ENCODE results near the gene TFB2M. TPM values are rescaled to one million over a fixed set of nuclear protein-coding genes. Genes with fewer than 3 reads are reported as not detected.

TFB2M gene
- total RNA-seq, 3 donors from 2014 or later (not counting 1 experiment from before 2014, with no cell fraction given), result 13.4 to 15.1 (median 15.1) TPM

DNA sequence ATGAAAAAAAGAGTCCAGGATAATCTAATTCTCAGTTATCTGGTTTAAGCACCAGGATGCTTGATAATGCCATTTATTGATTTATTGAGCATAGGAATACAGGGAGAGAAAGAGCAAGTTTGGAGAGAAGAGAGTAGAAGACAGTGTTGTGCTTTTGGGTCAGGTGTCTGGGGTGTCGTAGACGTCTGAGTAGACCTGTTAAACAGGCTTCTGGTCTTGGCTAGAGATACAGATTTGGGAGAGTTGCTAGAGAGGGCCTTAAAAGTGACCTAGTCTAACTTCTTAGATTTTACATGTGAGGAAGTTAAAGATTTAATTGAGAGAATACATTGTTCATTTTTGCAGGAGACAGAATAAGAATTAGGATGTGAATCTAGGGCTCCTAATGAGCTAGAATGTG lies 34.5 kb upstream of the TFB2M start:
- Mint-ChIP-seq H3K4me3 (no peak overlapping the region), H3K9me3 (no peaks in the 10 kb centered on the region), H3K36me3 (no peaks in the 10 kb centered on the region), H3K27ac (peak overlapping the region in 1 of 2 donors; percentile 6), H3K27me3 (ENCODE audit: low read depth in 2 of 2) (no peaks in the 10 kb centered on the region), H3K4me1 (peaks cover 54 to 55% of the 10 kb centered on the region in 2 donors)
- Histone ChIP-seq H3K36me3 (ENCODE audit: control insufficient read depth, insufficient read depth, low read length) (peaks cover 5% of the 10 kb centered on the region), H3K4me1 (ENCODE audit: control insufficient read depth, insufficient read depth, low read length) (peaks cover 12% of the 10 kb centered on the region), H3K4me3 (ENCODE audit: low read length) (no peak overlapping the region), H3K27me3 (ENCODE audit: control insufficient read depth, insufficient read depth, low read length) (no peaks in the 10 kb centered on the region), H3K27ac (ENCODE audit: low read length) (no peak overlapping the region), H3K9me3 (ENCODE audit: control insufficient read depth, insufficient read depth, low read length) (no peaks in the 10 kb centered on the region)
- no peak for DNase-seq
- ATAC-seq, result no peak
- 98% methylated on average over 2 of the region's 2 CpGs for WGBS (ENCODE audit: insufficient coverage)
- TF ChIP-seq CTCF (IDR thresholded peaks at IDR 0.05), result no peak
- intact Hi-C loops (cut with micrococcal nuclease), result loop anchor here (2.0 to 5.0 kb wide), 2 partner anchors 33 to 104 kb away; partner anchors contain the start of genes CNST and TFB2M

DNA sequence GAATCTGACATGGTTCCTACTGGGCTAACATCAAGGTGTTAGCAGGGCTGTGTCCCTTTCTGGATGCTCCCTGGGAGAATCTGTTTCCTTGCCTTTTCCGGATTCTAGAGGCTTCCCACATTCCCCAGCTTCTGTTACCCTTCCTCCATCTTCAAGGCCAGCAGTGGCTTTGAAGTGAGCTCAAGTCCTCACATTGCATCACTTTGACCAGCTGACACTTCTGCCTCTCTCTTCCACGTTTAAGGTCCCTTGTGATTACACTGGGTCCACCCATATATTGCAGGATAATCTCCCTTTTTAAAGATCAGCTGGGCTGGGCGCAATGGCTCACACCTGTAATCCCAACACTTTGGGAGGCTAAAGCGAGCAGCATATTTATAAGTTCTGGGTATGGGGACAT lies 33.3 kb upstream of the TFB2M start:
- peak overlapping the region in 1 of 2 donors; percentile 21 for H3K27ac Mint-ChIP-seq
- H3K4me3 Mint-ChIP-seq, result no peak overlapping the region
- peaks cover 9% of the 10 kb centered on the region for H3K36me3 ChIP-seq (ENCODE audit: control insufficient read depth, insufficient read depth, low read length)
- ATAC-seq (no peak), DNase-seq (no peak)
- TF ChIP-seq CTCF (IDR thresholded peaks at IDR 0.05), result no peak
- WGBS (ENCODE audit: insufficient coverage), result 83% methylated on average over 2 of the region's 4 CpGs
- H3K27me3 ChIP-seq (ENCODE audit: control insufficient read depth, insufficient read depth, low read length), result no peaks in the 10 kb centered on the region
- no peak overlapping the region for H3K27ac ChIP-seq (ENCODE audit: low read length)
- peaks cover 58 to 60% of the 10 kb centered on the region in 2 donors for H3K4me1 Mint-ChIP-seq
- no peaks in the 10 kb centered on the region for H3K9me3 Mint-ChIP-seq
- no peak overlapping the region for H3K4me3 ChIP-seq (ENCODE audit: low read length)
- peaks cover 12% of the 10 kb centered on the region for H3K4me1 ChIP-seq (ENCODE audit: control insufficient read depth, insufficient read depth, low read length)
- intact Hi-C loops (cut with micrococcal nuclease), result no loop called here
- H3K27me3 Mint-ChIP-seq (ENCODE audit: low read depth in 2 of 2), result no peaks in the 10 kb centered on the region
- H3K36me3 Mint-ChIP-seq, result no peaks in the 10 kb centered on the region
- no peaks in the 10 kb centered on the region for H3K9me3 ChIP-seq (ENCODE audit: control insufficient read depth, insufficient read depth, low read length)

- intact Hi-C loops (cut with micrococcal nuclease), result no loop called here
- ATAC-seq, result no peak
- TF ChIP-seq CTCF (IDR thresholded peaks at IDR 0.05), result no peak
- peaks cover 9% of the 10 kb centered on the region for H3K36me3 ChIP-seq (ENCODE audit: control insufficient read depth, insufficient read depth, low read length)
- no peak overlapping the region for H3K4me3 ChIP-seq (ENCODE audit: low read length)
- Mint-ChIP-seq H3K4me3 (no peak overlapping the region), H3K36me3 (no peaks in the 10 kb centered on the region), H3K27me3 (ENCODE audit: low read depth in 2 of 2) (no peaks in the 10 kb centered on the region), H3K4me1 (peaks cover 46 to 50% of the 10 kb centered on the region in 2 donors), H3K9me3 (no peaks in the 10 kb centered on the region), H3K27ac (no peak overlapping the region)
- DNase-seq, result no peak
- H3K27me3 ChIP-seq (ENCODE audit: control insufficient read depth, insufficient read depth, low read length), result no peaks in the 10 kb centered on the region
- 96% methylated on average over 7 of the region's 7 CpGs for WGBS (ENCODE audit: insufficient coverage)
- peaks cover 6% of the 10 kb centered on the region for H3K4me1 ChIP-seq (ENCODE audit: control insufficient read depth, insufficient read depth, low read length)
- no peak overlapping the region for H3K27ac ChIP-seq (ENCODE audit: low read length)
- no peaks in the 10 kb centered on the region for H3K9me3 ChIP-seq (ENCODE audit: control insufficient read depth, insufficient read depth, low read length)
Measured at GRCh38 chr1:246597971-246598370, 31.9 kb upstream of the TFB2M start.

DNA sequence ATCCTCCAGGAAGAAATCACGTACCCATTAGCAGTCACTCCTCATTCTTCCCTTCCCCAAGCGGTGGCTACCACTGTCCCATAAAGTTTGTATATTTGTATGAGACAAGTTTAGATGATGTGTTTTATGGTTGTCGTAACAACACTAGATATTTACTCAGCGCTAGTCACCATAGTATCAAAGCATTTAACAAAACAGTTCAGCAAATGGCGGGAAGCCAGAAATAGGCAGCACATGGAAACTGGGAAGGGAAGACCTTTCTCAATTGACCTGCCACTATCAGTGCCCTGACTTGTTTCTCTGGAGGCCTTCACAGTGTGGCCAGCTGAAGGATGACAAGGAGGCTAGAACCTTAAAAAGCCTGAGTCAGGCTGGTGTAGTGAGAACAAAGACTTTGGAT lies 31.3 kb upstream of the TFB2M start:
- WGBS (ENCODE audit: insufficient coverage), result 98% methylated on average over 3 of the region's 5 CpGs
- ATAC-seq (no peak), DNase-seq (no peak)
- Mint-ChIP-seq H3K36me3 (no peaks in the 10 kb centered on the region), H3K27ac (peak overlapping the region in 1 of 2 donors; percentile 19), H3K27me3 (ENCODE audit: low read depth in 2 of 2) (no peaks in the 10 kb centered on the region), H3K4me1 (peaks cover 41 to 43% of the 10 kb centered on the region in 2 donors), H3K9me3 (no peaks in the 10 kb centered on the region), H3K4me3 (no peak overlapping the region)
- Histone ChIP-seq H3K36me3 (ENCODE audit: control insufficient read depth, insufficient read depth, low read length) (peaks cover 12% of the 10 kb centered on the region), H3K4me1 (ENCODE audit: control insufficient read depth, insufficient read depth, low read length) (peaks cover 3% of the 10 kb centered on the region), H3K4me3 (ENCODE audit: low read length) (no peak overlapping the region), H3K27me3 (ENCODE audit: control insufficient read depth, insufficient read depth, low read length) (no peaks in the 10 kb centered on the region), H3K27ac (ENCODE audit: low read length) (no peak overlapping the region), H3K9me3 (ENCODE audit: control insufficient read depth, insufficient read depth, low read length) (no peaks in the 10 kb centered on the region)
- no peak for TF ChIP-seq CTCF (IDR thresholded peaks at IDR 0.05)
- intact Hi-C loops (cut with micrococcal nuclease), result no loop called here
